MG63 (cell line): ENCODE data around the gene NRL. TPM values are rescaled to one million over a fixed set of nuclear protein-coding genes. Genes with fewer than 3 reads are reported as not detected.
"Not testable (repeated sequence)": the region's sequence is repeated elsewhere in the genome, so short reads cannot be mapped to it uniquely, and the experiment has no call there.

ENCODE experiments used
- DNase-seq: peaks from one replicate; pipeline ENCODE4 v3.0.0-alpha.2; 2020
- H3K27me3 ChIP-seq: fragments of 250-450 bp; sonication (Bioruptor Pico); 2 replicates; pipeline ENCODE4 v1.5.1; 2020; ENCODE audit warnings: mild to moderate bottlenecking, moderate library complexity
- H3K36me3 ChIP-seq: fragments of 250-450 bp; sonication (Bioruptor Pico); 2 replicates; pipeline ENCODE4 v1.5.1; 2020; ENCODE audit warnings: mild to moderate bottlenecking, moderate library complexity
- H3K4me3 ChIP-seq: fragments of 250-450 bp; sonication (Bioruptor Pico); 2 replicates; pipeline ENCODE4 v1.5.1; 2020; ENCODE audit warnings: mild to moderate bottlenecking, moderate library complexity
- H3K9me3 ChIP-seq: fragments of 250-450 bp; sonication (Bioruptor Pico); 2 replicates; pipeline ENCODE4 v1.5.1; 2020; ENCODE audit warnings: mild to moderate bottlenecking, moderate library complexity
- total RNA-seq: library from RNA; depleted of rRNA; stranded (reverse); fragments of >200 nt; shearing (Covaris generic); gene quantifications from 2 replicates; pipeline ENCODE4 v1.2.3, GENCODE V29; 2014; ENCODE audit warnings: low replicate concordance

The NRL gene
- total RNA-seq, 1 experiment from 2014 or later: 4.9 TPM

- Histone ChIP-seq H3K36me3 (no peaks in the 10 kb centered on the region), H3K4me3 (no peak overlapping the region), H3K27me3 (no peaks in the 10 kb centered on the region), H3K9me3 (no peaks in the 10 kb centered on the region)
- no peak for DNase-seq
These were observed 56.9 kb downstream of the NRL start for GRCh38 chr14:24057867-24058259.

DNA sequence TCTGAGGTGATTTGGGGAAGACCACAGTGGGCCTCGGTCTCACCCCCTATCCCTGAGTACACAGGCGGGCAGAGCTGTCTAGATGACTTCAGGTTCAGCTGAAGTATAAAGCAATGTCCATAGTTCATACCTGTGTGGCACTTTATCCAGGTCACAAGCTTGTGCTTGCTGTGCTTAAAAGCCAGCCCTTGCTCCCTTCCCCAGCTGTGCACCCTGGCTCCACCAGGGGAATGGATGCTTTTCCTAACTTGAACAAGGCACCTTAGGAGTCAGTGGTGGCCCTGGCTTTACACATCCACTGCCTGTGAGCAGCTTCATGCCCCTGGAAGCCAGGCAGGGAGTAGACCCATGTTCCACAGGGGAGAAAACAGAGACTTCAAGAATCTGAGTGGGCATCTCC, 57.5 kb downstream of the NRL start:
- DNase-seq: no peak
- no peaks in the 10 kb centered on the region for H3K9me3 ChIP-seq
- no peak overlapping the region for H3K4me3 ChIP-seq
- H3K36me3 ChIP-seq: no peaks in the 10 kb centered on the region
- H3K27me3 ChIP-seq: no peaks in the 10 kb centered on the region

- Histone ChIP-seq H3K9me3 (no peaks in the 10 kb centered on the region), H3K27me3 (no peaks in the 10 kb centered on the region), H3K4me3 (no peak overlapping the region), H3K36me3 (no peaks in the 10 kb centered on the region)
- no peak for DNase-seq
These were observed 58.0 kb downstream of the NRL start for GRCh38 chr14:24056800-24057184.

DNA sequence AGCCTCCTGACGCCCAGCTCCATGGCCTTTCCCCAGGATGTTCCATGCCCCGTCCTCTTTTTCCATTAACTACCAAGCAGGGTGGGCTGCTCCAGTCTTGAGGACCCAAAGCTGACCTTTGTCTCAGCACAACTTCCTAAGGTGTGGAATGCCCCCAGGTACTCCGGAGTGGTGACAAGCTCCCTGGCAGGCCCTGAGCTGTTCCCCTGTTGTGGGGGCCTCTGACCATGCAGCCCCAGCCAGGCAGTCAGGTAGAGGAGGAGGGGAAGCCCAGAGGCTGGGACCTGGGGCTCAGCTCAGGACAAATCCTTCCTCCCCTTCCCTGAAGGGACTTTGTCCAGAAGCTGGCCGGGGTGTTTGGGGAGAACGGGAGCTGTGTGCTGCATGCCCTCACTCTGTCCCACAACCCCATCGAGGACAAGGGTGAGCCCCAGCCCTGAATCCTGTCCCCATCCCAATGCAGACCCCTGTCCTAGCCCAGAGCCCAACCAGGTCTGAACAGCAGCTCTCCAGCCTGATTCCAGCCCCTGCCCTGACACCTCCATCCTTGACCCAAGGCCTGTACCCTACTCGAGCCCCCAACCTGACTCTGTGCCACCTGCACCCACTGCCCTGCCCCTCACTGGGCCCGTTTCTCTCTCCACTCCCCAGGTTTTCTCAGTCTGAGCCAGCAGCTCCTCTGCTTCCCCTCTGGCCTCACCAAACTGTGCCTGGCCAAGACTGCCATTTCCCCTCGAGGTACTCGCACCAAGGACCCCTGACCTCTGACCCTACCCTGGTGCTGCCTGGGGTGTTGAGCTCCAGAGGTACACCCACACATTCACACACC, 58.6 kb downstream of the NRL start:
- H3K27me3 ChIP-seq: no peaks in the 10 kb centered on the region
- no peak overlapping the region for H3K4me3 ChIP-seq
- DNase-seq: no peak
- H3K9me3 ChIP-seq: no peaks in the 10 kb centered on the region
- no peaks in the 10 kb centered on the region for H3K36me3 ChIP-seq

DNA sequence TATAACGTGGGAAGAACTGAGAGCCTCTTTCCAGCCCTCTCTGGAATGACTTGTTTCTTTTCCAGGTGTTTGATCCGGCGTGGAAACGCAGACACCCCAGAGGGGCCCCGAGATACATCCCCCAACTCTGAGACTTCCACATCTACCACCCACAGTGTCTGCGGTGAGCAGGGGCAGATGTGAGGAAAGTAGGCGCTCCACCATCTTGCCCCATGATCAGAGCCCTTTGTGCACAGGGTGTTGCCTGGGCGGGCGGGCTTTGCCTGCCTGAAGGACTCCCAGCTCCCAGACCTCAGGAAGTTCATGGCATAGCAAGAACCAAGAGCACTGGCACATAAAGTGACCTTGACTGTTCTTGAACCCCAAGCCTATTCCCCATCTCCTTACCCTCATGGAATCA, 60.1 kb downstream of the NRL start:
- H3K27me3 ChIP-seq: no peaks in the 10 kb centered on the region
- no peaks in the 10 kb centered on the region for H3K36me3 ChIP-seq
- H3K4me3 ChIP-seq: no peak overlapping the region
- DNase-seq: no peak
- H3K9me3 ChIP-seq: no peaks in the 10 kb centered on the region

DNA sequence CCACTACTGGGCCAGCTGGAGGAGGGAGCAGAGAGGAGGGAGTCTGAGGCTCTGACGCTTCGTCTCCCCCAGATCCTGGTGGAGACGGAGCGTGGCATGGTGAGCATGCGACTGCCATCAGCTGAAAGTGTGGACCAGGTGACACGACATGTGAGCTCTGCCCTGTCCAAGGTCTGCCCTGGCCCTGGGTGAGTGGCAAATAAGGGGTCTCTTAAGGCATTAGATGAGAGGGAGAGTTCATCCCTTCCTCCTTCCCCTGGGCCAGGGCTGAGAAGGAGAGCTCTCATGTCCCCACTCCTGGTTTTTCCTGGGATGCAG, 60.5 kb downstream of the NRL start:
- no peaks in the 10 kb centered on the region for H3K9me3 ChIP-seq
- no peaks in the 10 kb centered on the region for H3K27me3 ChIP-seq
- DNase-seq: no peak
- no peaks in the 10 kb centered on the region for H3K36me3 ChIP-seq
- H3K4me3 ChIP-seq: no peak overlapping the region

- H3K9me3 ChIP-seq: no peaks in the 10 kb centered on the region
These were observed 61.0 kb downstream of the NRL start for GRCh38 chr14:24053548-24054323.

GRCh38 chr14:24052656-24053547, 61.8 kb downstream of the NRL start:
- Histone ChIP-seq H3K36me3 (no peaks in the 10 kb centered on the region), H3K9me3 (no peaks in the 10 kb centered on the region), H3K27me3 (no peaks in the 10 kb centered on the region), H3K4me3 (peak overlapping the region; percentile 40; the same call in 1 of the 2 replicates)
- DNase-seq: no peak

More at GRCh38 chr14:24053548-24054323, 61.0 kb downstream of the NRL start:
- Histone ChIP-seq H3K4me3 (no peak overlapping the region), H3K27me3 (no peaks in the 10 kb centered on the region), H3K36me3 (no peaks in the 10 kb centered on the region)
- DNase-seq: no peak

- no peaks in the 10 kb centered on the region for H3K36me3 ChIP-seq
- peak; percentile 34 for DNase-seq
- H3K27me3 ChIP-seq: no peaks in the 10 kb centered on the region
- peak within 1 kb of the TSS; percentile 40 for H3K4me3 ChIP-seq
- H3K9me3 ChIP-seq: no peaks in the 10 kb centered on the region
These were observed 62.7 kb downstream of the NRL start, which contains the start of gene CARMIL3 for GRCh38 chr14:24051789-24052655. CARMIL3 (plus strand) TSS chr14:24052009; CDS start chr14:24052154, 145 bp downstream.

- no peak for DNase-seq
- Histone ChIP-seq H3K27me3 (no peaks in the 10 kb centered on the region), H3K36me3 (no peaks in the 10 kb centered on the region), H3K4me3 (peak overlapping the region; percentile 40), H3K9me3 (no peaks in the 10 kb centered on the region)
These were observed 63.5 kb downstream of the NRL start for GRCh38 chr14:24051176-24051788.

DNA sequence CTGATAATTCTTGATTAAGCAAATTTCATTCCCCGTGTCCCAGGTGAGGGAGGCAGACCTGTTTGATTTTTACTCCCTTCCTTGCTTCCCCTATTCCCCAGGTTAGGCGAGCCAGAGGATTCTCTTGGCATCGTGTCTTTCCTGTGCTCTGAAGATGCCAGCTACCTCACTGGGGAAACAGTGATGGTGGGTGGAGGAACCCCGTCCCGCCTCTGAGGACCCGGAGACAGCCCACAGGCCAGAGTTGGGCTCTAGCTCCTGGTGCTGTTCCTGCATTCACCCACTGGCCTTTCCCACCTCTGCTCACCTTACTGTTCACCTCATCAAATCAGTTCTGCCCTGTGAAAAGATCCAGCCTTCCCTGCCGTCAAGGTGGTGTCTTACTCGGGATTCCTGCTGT, 64.0 kb downstream of the NRL start:
- not testable (repeated sequence) for H3K36me3 ChIP-seq, DNase-seq

GRCh38 chr14:24049002-24049401, 65.7 kb downstream of the NRL start:
- H3K9me3 ChIP-seq, H3K27me3 ChIP-seq, H3K36me3 ChIP-seq, DNase-seq, H3K4me3 ChIP-seq: not testable (repeated sequence)

More for the DNA sequence above, 64.0 kb downstream of the NRL start:
- not testable (repeated sequence) for H3K4me3 ChIP-seq, H3K9me3 ChIP-seq, H3K27me3 ChIP-seq

DNA sequence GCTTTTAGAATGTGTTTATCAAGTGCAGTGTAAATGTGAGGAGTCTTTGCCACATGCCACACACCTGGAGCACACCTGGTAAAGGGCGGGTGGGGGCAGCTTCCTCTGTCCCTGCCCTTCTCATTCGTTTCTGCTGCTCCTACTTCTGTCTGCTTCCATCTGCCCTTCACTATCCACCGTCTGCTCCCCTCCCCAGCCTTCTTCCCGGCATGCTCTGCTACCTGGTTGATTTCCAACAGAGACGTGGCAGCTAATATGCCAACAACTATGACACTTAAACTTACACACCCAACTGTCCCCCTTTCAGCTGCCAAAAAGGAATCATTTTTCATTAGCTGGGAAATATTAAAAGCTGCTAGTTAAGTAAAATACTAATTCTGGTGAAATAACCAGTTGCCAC, 72.0 kb downstream of the NRL start:
- DNase-seq: no peak
- Histone ChIP-seq H3K4me3 (no peak overlapping the region), H3K9me3 (no peaks in the 10 kb centered on the region), H3K36me3 (no peaks in the 10 kb centered on the region), H3K27me3 (no peaks in the 10 kb centered on the region)

GRCh38 chr14:24040692-24041091, 74.1 kb downstream of the NRL start:
- Histone ChIP-seq H3K4me3 (no peak overlapping the region), H3K9me3 (no peaks in the 10 kb centered on the region), H3K36me3 (no peaks in the 10 kb centered on the region), H3K27me3 (no peaks in the 10 kb centered on the region)
- no peak for DNase-seq

GRCh38 chr14:24038686-24039085, 76.1 kb downstream of the NRL start:
- Histone ChIP-seq H3K36me3 (no peaks in the 10 kb centered on the region), H3K9me3 (no peaks in the 10 kb centered on the region), H3K27me3 (no peaks in the 10 kb centered on the region), H3K4me3 (no peak overlapping the region)
- no peak for DNase-seq

- no peaks in the 10 kb centered on the region; the same call in 1 of the 2 replicates for H3K9me3 ChIP-seq
- no peak overlapping the region for H3K4me3 ChIP-seq
- no peaks in the 10 kb centered on the region for H3K27me3 ChIP-seq
- no peak for DNase-seq
- H3K36me3 ChIP-seq: no peaks in the 10 kb centered on the region
These were observed 77.1 kb downstream of the NRL start for GRCh38 chr14:24037658-24038037.
